H1 (cell line): ENCODE measurements around the gene TSEN2. TPM values are rescaled to one million over a fixed set of nuclear protein-coding genes. Genes with fewer than 3 reads are reported as not detected.

Experiments used
- POLR2A ChIP-seq, 2 experiments: IDR thresholded peaks; 1 replicate in 1 of 2; 2 replicates in 1 of 2; pipeline ENCODE4 v1.6.1; 2011; ENCODE audit warnings: low read depth in 2 of 2, low read length in 2 of 2, mild to moderate bottlenecking in 2 of 2; ENCODE audit errors: control extremely low read depth in 1 of 2
- TCF12 ChIP-seq: IDR thresholded peaks from 2 replicates; pipeline ENCODE4 v1.6.1; 2011; ENCODE audit warnings: low read depth, mild to moderate bottlenecking, low read length
- YY1 ChIP-seq: IDR thresholded peaks from 2 replicates; pipeline ENCODE4 v1.6.1; 2011; ENCODE audit warnings: low read depth, mild to moderate bottlenecking, low read length
- polyA plus RNA-seq, 7 experiments: library from polyadenylated mRNA; depleted of rRNA in 3 of 7; stranded (reverse) in 5 of 7; unstranded in 2 of 7; fragments of >200 nt in 5 of 7; fragments of 200-250 nt in 2 of 7; gene quantifications; 1 replicate in 5 of 7; 2 replicates in 1 of 7; 4 replicates in 1 of 7; pipeline versions ENCODE4 v1.2.1 to v1.2.3, GENCODE V29; 2011 to 2013; ENCODE audit warnings: missing spikeins in 2 of 7, mixed read lengths in 2 of 7
- total RNA-seq: library from RNA; stranded (reverse); fragmentation: NEBNext Ultra II Directional; extraction: Animal tissue kit (Norgen Biotek cat#: 25700); gene quantifications from 2 replicates; pipeline ENCODE4 v1.2.1, GENCODE V29; 2021
- TF ChIP-seq, protein P1 (sequence below): fragments of 300-600 bp; sonication (generic); IDR thresholded peaks from 2 replicates; pipeline ENCODE4 v1.7.1; 2012; ENCODE audit warnings: low read length, moderate library complexity, mild to moderate bottlenecking, inconsistent platforms; ENCODE audit not compliant: insufficient replicate concordance

The TSEN2 gene
- total and polyA plus RNA-seq, 2 of the 8 experiments (the other 6 are each of a cell fraction or from before 2014, with no cell fraction given): 16.1 to 22.4 TPM

DNA sequence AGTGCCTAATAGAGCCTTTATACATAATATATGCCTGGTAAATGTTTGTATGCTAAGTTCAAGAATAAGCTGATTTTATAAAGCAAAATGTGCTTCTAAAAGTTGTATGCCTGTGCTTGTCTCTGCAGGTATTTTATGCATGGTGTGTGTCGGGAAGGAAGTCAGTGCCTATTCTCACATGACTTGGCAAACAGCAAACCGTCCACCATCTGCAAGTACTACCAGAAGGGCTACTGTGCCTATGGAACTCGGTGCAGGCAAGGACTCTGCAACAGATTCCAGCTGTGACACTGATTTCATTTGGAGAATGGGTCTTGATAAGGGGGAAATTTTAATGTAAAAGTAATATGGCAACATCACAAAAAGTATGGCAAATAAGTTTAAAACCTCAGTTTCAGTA is 84.5 kb downstream of the TSEN2 start (continued):
- TF ChIP-seq, protein P1, sequence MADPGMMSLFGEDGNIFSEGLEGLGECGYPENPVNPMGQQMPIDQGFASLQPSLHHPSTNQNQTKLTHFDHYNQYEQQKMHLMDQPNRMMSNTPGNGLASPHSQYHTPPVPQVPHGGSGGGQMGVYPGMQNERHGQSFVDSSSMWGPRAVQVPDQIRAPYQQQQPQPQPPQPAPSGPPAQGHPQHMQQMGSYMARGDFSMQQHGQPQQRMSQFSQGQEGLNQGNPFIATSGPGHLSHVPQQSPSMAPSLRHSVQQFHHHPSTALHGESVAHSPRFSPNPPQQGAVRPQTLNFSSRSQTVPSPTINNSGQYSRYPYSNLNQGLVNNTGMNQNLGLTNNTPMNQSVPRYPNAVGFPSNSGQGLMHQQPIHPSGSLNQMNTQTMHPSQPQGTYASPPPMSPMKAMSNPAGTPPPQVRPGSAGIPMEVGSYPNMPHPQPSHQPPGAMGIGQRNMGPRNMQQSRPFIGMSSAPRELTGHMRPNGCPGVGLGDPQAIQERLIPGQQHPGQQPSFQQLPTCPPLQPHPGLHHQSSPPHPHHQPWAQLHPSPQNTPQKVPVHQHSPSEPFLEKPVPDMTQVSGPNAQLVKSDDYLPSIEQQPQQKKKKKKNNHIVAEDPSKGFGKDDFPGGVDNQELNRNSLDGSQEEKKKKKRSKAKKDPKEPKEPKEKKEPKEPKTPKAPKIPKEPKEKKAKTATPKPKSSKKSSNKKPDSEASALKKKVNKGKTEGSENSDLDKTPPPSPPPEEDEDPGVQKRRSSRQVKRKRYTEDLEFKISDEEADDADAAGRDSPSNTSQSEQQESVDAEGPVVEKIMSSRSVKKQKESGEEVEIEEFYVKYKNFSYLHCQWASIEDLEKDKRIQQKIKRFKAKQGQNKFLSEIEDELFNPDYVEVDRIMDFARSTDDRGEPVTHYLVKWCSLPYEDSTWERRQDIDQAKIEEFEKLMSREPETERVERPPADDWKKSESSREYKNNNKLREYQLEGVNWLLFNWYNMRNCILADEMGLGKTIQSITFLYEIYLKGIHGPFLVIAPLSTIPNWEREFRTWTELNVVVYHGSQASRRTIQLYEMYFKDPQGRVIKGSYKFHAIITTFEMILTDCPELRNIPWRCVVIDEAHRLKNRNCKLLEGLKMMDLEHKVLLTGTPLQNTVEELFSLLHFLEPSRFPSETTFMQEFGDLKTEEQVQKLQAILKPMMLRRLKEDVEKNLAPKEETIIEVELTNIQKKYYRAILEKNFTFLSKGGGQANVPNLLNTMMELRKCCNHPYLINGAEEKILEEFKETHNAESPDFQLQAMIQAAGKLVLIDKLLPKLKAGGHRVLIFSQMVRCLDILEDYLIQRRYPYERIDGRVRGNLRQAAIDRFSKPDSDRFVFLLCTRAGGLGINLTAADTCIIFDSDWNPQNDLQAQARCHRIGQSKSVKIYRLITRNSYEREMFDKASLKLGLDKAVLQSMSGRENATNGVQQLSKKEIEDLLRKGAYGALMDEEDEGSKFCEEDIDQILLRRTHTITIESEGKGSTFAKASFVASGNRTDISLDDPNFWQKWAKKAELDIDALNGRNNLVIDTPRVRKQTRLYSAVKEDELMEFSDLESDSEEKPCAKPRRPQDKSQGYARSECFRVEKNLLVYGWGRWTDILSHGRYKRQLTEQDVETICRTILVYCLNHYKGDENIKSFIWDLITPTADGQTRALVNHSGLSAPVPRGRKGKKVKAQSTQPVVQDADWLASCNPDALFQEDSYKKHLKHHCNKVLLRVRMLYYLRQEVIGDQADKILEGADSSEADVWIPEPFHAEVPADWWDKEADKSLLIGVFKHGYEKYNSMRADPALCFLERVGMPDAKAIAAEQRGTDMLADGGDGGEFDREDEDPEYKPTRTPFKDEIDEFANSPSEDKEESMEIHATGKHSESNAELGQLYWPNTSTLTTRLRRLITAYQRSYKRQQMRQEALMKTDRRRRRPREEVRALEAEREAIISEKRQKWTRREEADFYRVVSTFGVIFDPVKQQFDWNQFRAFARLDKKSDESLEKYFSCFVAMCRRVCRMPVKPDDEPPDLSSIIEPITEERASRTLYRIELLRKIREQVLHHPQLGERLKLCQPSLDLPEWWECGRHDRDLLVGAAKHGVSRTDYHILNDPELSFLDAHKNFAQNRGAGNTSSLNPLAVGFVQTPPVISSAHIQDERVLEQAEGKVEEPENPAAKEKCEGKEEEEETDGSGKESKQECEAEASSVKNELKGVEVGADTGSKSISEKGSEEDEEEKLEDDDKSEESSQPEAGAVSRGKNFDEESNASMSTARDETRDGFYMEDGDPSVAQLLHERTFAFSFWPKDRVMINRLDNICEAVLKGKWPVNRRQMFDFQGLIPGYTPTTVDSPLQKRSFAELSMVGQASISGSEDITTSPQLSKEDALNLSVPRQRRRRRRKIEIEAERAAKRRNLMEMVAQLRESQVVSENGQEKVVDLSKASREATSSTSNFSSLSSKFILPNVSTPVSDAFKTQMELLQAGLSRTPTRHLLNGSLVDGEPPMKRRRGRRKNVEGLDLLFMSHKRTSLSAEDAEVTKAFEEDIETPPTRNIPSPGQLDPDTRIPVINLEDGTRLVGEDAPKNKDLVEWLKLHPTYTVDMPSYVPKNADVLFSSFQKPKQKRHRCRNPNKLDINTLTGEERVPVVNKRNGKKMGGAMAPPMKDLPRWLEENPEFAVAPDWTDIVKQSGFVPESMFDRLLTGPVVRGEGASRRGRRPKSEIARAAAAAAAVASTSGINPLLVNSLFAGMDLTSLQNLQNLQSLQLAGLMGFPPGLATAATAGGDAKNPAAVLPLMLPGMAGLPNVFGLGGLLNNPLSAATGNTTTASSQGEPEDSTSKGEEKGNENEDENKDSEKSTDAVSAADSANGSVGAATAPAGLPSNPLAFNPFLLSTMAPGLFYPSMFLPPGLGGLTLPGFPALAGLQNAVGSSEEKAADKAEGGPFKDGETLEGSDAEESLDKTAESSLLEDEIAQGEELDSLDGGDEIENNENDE: no peak
- no peak for TF ChIP-seq TCF12
- no peak for TF ChIP-seq YY1
- TF ChIP-seq POLR2A (IDR thresholded peaks at IDR 0.05; ENCODE audit: control extremely low read depth in 1 of 2, low read depth in 2 of 2, low read length in 2 of 2): no peak
